ENCODE measurements around the gene ACSL1.

- TF ChIP-seq YY1 (IDR thresholded peaks at IDR 0.05; ENCODE audit: borderline replicate concordance in 1 of 3, control insufficient read depth in 1 of 3, extremely low read depth in 1 of 3, insufficient read depth in 3 of 3, insufficient read length in 1 of 3, insufficient replicate concordance in 2 of 3, low read depth in 1 of 3, low read length in 2 of 3) (no peak), EHMT2 (IDR thresholded peaks at IDR 0.05) (no peak), CTCF (IDR thresholded peaks at IDR 0.05 in 2 of 3, conservative IDR thresholded peaks at IDR 0.05 in 1 of 3; ENCODE audit: insufficient read depth in 2 of 3, low read depth in 1 of 3, low read length in 3 of 3) (no peak), SRSF1 (IDR thresholded peaks at IDR 0.05; ENCODE audit: low read depth, low read length) (no peak), POLR2A (conservative IDR thresholded peaks at IDR 0.05) (no peak), MTF1 (CRISPR knock-in tag; IDR thresholded peaks at IDR 0.05; ENCODE audit: borderline replicate concordance) (no peak), LARP7 (IDR thresholded peaks at IDR 0.05) (no peak)
Measured at GRCh38 chr4:184793735-184794355, 31.9 kb downstream of the ACSL1 start.

Measured in K562 (cell line).